Progenitor cell of endocrine pancreas (in vitro differentiated cells): ENCODE data around the gene PAK2. TPM values are rescaled to one million over a fixed set of nuclear protein-coding genes. Genes with fewer than 3 reads are reported as not detected.
"Not testable (repeated sequence)": the region's sequence is repeated elsewhere in the genome, so short reads cannot be mapped to it uniquely, and the experiment has no call there.

ENCODE experiments used
- DNase-seq: peaks from one replicate; pipeline ENCODE4 v3.0.0; 2021; ENCODE audit warnings: low spot score; ENCODE audit not compliant: unreplicated experiment
- H3K27ac Mint-ChIP-seq: 2 replicates; pipeline ENCODE4 v1.8.0; 2021; ENCODE audit warnings: mild to moderate bottlenecking, moderate library complexity, mixed read lengths
- H3K27me3 Mint-ChIP-seq: 2 replicates; pipeline ENCODE4 v1.8.0; 2021; ENCODE audit warnings: mixed read lengths
- H3K36me3 Mint-ChIP-seq: 2 replicates; pipeline ENCODE4 v1.8.0; 2022; ENCODE audit warnings: mixed read lengths; ENCODE audit not compliant: insufficient read depth
- H3K4me1 Mint-ChIP-seq: 2 replicates; pipeline ENCODE4 v1.8.0; 2021; ENCODE audit warnings: low read depth, mixed read lengths
- H3K4me3 Mint-ChIP-seq: 2 replicates; pipeline ENCODE4 v1.8.0; 2021; ENCODE audit warnings: low read depth, mild to moderate bottlenecking, moderate library complexity, mixed read lengths
- H3K9me3 Mint-ChIP-seq: 2 replicates; pipeline ENCODE4 v1.8.0; 2021; ENCODE audit warnings: low read depth, mixed read lengths
- CTCF ChIP-seq: fragments of 200-600 bp; sonication (generic); IDR thresholded peaks from one replicate; pipeline ENCODE4 v1.5.0; 2021; ENCODE audit warnings: antibody characterized with exemption, mild to moderate bottlenecking; ENCODE audit not compliant: unreplicated experiment
- total RNA-seq: library from RNA; stranded (reverse); gene quantifications from 2 replicates; pipeline ENCODE4 v1.2.1, GENCODE V29; 2021

Gene PAK2
- total RNA-seq, 1 donor from 2014 or later, result 72.1 TPM

- no peaks in the 10 kb centered on the region for H3K27me3 Mint-ChIP-seq
- H3K4me1 Mint-ChIP-seq, result no peaks in the 10 kb centered on the region
- no peak for DNase-seq
- H3K4me3 Mint-ChIP-seq, result no peak overlapping the region
- H3K36me3 Mint-ChIP-seq, result peaks cover 33% of the 10 kb centered on the region
- TF ChIP-seq CTCF, result no peak
- H3K27ac Mint-ChIP-seq, result peak overlapping the region; percentile 37
- no peaks in the 10 kb centered on the region for H3K9me3 Mint-ChIP-seq
Measured at GRCh38 chr3:196812853-196813252, 73.2 kb downstream of the PAK2 start.

GRCh38 chr3:196813903-196814302, 74.2 kb downstream of the PAK2 start:
- no peaks in the 10 kb centered on the region for H3K27me3 Mint-ChIP-seq
- H3K36me3 Mint-ChIP-seq, result peaks cover 30% of the 10 kb centered on the region
- no peaks in the 10 kb centered on the region for H3K9me3 Mint-ChIP-seq
- H3K27ac Mint-ChIP-seq, result no peak overlapping the region
- H3K4me3 Mint-ChIP-seq, result no peak overlapping the region
- H3K4me1 Mint-ChIP-seq, result no peaks in the 10 kb centered on the region
- no peak for TF ChIP-seq CTCF
- no peak for DNase-seq

GRCh38 chr3:196821806-196822355, 82.2 kb downstream of the PAK2 start:
- Mint-ChIP-seq H3K27me3 (no peaks in the 10 kb centered on the region), H3K27ac (no peak overlapping the region), H3K4me3 (no peak overlapping the region), H3K9me3 (no peaks in the 10 kb centered on the region), H3K4me1 (no peaks in the 10 kb centered on the region), H3K36me3 (peaks cover 30% of the 10 kb centered on the region)
- TF ChIP-seq CTCF, result no peak
- DNase-seq, result no peak

GRCh38 chr3:196829651-196830050, 90.0 kb downstream of the PAK2 start:
- H3K27ac Mint-ChIP-seq, H3K4me3 Mint-ChIP-seq, H3K4me1 Mint-ChIP-seq, DNase-seq, H3K9me3 Mint-ChIP-seq, H3K27me3 Mint-ChIP-seq: not testable (repeated sequence)
- H3K36me3 Mint-ChIP-seq, result peaks cover 14% of the 10 kb centered on the region

GRCh38 chr3:196835086-196835485, 95.4 kb downstream of the PAK2 start:
- Mint-ChIP-seq H3K4me3 (no peak overlapping the region), H3K36me3 (peaks cover 7% of the 10 kb centered on the region), H3K9me3 (no peaks in the 10 kb centered on the region)

GRCh38 chr3:196836626-196837025, 97.0 kb downstream of the PAK2 start:
- H3K4me3 Mint-ChIP-seq, H3K9me3 Mint-ChIP-seq, H3K27ac Mint-ChIP-seq, DNase-seq, H3K4me1 Mint-ChIP-seq, H3K27me3 Mint-ChIP-seq, H3K36me3 Mint-ChIP-seq: not testable (repeated sequence)

More at GRCh38 chr3:196835086-196835485, 95.4 kb downstream of the PAK2 start:
- H3K4me1 Mint-ChIP-seq, result no peaks in the 10 kb centered on the region
- no peaks in the 10 kb centered on the region for H3K27me3 Mint-ChIP-seq
- no peak for TF ChIP-seq CTCF
- no peak for DNase-seq
- H3K27ac Mint-ChIP-seq, result no peak overlapping the region
